GM21529 (cell line): ENCODE measurements around the gene MYO9B.
A peak's percentile ranks its signal among the peaks of the same experiment; 100 is the strongest.
"Not testable (repeated sequence)": the region's sequence is repeated elsewhere in the genome, so short reads cannot be mapped to it uniquely, and the experiment has no call there.

Source experiments
- ATAC-seq: cut with Tn5 transposase; IDR thresholded peaks from one replicate; pipeline ENCODE4 v1.9.1; 2021; ENCODE audit not compliant: unreplicated experiment

MYO9B gene

DNA sequence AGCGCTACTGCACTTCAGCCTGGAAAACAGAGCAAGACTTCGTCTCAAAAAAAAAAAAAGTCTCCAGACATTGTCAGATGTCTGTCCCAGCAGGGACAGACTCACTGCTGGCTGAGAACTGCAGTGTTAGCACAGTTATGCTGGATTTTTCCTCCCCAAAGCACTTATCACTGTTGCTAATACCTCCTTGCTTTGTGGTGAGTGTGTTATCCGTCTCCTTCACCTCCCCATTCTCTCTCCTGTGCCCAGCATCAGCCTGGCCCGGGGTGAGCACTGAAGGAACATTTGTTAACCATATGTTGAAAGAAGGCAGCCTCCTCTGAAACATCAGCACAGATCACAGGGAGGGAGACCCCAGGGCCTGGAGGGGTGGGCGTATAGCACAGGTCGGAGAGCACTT is 11.3 kb downstream of the MYO9B start:
- ATAC-seq = no peak

DNA sequence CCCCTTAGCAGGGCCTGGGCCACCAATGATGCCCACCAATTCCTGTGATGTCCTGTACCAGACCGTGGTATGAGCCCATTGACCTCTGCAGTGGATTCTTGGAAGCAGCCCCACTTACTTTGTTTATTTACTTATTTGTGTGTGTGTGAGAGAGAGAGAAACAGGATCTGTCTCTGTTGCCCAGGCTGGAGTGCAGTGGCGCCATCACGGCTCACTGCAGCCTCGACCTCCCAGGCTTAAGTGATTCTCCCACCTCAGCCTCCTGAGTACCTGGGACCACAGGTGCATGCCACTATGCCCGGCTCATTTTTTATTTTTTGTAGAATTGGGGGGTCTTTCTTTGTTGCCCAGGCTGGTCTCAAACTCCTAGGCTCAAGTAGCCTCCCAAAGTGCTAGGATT is 13.0 kb downstream of the MYO9B start:
- ATAC-seq = no peak

DNA sequence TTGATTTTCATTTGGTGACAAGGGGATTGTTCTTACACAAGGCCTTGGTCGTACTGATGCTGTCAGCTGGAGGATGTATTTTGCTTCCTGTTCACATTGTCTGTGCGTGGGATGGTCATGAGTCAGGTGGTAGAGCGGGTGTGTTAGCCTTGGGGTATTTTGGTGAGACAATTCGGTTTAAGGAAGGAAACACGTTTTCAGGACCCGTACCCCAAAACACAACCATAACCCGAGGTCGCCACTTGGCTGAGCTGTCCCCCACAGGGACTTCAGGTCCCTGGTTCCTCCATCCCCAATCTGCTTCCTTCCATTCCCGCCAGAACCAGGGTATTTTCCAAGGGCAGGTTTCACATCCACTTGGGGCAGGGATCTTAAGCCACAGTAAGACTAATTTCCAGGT is 15.0 kb downstream of the MYO9B start:
- ATAC-seq = no peak

DNA sequence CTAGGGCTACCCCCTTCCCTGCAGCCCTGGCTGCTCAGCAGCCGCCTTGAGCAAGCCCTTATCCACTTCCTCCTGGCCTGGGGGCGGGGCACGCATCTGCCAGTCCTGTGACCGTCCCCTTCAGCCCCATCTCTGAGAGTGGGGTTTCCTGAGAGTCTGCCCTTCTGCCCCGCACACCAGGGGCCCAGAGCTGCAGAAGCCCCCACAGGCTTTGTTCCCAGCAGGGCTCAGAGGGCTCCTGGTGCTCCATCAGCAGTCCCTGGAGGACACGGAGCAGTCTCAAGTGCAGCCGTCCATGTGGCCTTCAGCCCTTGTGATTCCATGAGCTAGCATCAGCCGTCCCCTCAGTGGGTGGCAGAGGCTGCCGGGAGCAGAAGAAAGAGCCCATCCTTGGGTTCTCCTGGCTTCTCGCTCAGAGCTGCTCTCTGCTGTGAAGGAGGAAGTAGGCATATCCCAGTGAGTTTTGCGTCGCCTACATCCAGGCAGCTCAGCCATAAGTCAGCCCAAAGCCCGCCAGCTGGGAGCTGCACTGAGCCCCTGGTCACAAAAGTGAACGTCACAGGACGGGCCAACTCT is 16.3 kb downstream of the MYO9B start:
- no peak for ATAC-seq

DNA sequence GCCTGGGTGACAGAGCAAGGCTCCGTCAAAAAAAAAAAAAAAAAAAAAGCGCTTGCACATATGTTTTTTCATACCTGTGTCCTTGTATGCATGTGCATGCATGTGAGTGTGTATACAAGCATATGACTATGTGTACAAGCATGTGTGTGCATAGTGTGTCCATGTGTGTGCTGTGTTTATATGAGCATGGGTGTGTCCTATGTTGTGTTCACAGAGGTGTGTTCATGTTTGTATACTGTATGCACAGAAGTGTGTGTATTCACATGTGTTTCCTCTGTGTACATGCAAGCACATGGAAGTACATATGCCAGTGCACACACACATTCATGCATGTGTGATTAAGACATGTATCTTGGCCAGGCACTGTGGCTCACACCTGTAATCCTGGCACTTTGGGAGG is 17.1 kb downstream of the MYO9B start:
- no peak for ATAC-seq

DNA sequence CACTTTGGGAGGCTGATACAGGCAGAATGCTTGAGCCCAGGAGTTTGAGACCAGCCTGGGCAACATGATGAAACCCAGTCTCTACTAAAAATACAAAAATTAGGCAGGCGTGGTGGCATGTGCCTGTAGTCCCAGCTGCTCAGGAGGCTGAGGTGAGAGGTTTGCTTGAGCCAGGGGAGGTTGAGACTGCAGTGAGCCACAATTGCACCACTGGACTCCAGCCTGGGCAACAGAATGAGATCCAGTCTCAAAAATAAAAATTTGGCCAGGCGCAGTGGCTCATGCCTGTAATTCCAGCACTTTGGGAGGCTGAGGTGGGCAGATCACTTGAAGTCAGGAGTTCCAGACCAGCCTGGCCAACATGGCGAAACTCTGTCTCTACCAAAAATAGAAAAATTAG is 19.1 kb downstream of the MYO9B start:
- not testable (repeated sequence) for ATAC-seq

DNA sequence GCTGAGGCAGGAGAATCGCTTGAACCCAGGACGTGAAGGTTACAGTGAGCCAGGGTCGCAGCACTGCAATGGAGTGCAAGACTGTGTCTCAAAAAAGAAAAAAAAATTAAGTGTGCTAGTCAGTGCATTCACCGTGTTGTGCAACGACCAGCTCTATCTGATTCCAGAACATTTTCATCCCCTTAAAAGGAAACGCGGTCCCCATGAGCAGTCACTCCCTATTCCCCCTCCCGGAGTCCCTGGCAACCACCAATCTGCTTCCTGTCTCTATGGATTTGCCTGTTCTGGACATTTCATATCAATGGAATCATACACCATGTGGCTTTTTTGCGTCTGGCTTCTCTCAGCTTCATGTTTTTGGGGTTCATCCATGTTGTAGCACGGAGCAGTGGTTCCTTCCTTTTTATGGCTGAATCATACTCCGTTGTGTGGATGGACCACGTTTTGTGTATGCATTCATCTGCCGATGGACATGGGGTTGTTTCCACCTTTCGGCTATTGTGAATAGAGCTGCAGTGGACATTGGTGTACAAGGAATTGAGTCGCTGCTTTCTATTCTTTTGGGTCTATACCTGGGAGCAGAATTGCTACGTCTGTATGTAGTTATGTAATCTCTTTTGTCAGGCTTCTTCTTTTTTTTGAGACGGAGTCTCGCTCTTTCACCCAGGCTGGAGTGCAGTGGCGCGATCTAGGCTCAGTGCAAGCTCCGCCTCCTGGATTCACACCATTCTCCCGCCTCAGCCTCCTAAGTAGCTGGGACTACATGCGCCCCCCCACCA is 19.8 kb downstream of the MYO9B start:
- ATAC-seq = no peak

DNA sequence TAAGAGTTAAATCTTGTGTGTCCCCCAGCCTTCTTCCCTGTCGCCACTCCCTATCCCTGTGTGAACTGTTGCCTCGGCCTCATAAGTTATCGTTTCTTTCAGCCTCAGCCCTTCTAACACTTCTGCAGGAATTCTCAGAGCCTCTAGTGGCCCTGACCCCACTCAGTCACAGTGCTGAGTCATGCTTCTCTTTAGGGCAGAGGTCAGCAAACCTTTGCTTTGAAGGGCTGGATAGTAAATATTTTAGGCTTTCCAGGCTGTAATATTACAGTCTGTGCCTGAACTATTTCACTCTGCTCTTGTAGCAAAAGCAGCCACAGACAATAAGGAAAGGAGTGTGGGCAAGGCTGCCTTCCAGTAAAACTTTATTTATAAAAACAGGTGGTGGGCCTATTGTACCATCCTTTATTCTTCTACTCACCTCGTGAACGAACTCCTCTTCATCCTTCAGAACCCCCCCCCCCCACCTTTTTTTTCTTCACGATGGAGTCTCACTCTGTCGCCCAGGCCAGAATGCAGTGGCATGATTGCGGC is 22.1 kb downstream of the MYO9B start:
- no peak for ATAC-seq

DNA sequence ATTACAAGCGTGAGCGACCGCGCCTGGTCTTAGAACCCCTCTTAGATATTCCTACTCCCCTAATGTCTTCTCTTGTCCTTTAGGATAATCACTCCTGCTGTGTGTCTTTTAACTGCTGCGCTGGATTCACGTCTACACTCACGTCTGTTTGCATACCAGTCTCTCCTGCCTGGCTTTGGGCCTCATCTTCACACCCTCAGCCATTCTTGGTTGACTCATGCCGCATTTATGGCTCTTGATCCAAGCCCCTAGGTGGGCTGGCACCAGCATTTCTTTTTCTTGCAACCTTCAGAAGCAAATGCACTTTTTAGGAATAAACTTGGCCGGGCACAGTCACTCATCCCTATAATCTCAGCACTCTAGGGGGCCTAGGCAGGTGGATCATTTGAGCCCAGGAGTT is 22.7 kb downstream of the MYO9B start:
- no peak for ATAC-seq

DNA sequence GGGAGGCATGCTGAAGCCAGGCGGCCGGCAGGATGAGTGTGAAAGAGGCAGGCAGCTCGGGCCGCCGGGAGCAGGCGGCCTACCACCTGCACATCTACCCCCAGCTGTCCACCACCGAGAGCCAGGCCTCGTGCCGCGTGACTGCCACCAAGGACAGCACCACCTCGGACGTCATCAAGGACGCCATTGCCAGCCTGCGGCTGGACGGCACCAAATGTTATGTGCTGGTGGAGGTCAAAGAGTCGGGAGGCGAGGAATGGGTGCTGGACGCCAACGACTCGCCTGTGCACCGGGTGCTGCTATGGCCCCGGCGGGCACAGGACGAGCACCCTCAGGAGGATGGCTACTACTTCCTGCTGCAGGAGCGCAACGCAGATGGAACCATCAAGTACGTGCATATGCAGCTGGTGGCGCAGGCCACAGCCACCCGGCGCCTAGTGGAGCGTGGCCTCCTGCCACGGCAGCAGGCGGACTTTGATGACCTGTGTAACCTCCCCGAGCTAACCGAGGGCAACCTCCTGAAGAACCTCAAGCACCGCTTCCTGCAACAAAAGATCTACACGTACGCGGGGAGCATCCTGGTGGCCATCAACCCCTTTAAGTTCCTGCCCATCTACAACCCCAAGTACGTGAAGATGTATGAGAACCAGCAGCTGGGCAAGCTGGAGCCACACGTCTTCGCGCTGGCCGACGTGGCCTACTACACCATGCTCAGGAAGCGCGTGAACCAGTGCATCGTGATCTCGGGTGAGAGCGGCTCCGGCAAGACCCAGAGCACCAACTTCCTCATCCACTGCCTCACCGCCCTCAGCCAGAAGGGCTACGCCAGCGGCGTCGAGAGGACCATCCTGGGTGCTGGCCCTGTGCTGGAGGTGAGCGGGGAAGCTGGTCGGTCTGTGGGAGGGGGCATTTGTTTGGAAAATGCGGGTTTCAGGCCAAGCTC is 26.4 kb downstream of the MYO9B start:
- no peak for ATAC-seq

DNA sequence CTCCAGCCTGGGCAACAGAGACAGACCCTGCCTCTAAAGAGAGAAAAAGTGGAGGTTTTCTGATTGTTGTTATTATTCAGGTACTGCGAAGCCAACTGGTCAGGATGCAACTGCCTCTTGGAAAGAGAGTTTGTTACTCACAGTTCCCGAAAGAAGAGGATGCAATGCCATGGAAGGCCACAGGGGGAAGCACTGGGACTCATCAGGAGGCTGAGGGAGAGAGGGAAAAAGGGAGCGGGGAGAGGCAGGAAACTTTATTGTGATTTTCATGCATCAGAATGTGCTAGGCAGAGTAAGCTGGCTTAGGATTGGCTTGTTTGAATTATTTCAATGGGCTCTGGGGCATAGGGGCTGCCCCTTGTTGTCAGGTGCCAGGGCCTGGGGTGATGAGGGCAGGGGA is 27.6 kb downstream of the MYO9B start:
- no peak for ATAC-seq

DNA sequence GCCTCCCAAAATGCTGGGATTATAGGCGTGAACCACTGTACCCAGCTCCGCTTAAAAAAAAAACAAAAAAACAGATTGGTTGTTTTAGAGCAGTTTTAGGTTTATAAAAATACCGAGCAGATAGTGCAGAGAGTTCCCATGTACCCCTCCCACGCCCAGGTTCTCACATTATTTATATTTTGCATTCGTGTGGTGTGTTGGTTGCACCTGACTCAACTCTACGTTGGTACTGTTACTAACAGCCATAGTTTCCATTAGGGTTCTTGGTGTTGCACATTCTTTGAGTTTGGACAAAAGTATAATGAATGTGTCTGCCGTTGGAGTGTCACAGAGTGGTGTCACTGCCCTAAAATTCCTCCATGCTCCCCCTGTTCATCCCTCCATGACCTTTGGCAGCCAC is 29.1 kb downstream of the MYO9B start:
- no peak for ATAC-seq

DNA sequence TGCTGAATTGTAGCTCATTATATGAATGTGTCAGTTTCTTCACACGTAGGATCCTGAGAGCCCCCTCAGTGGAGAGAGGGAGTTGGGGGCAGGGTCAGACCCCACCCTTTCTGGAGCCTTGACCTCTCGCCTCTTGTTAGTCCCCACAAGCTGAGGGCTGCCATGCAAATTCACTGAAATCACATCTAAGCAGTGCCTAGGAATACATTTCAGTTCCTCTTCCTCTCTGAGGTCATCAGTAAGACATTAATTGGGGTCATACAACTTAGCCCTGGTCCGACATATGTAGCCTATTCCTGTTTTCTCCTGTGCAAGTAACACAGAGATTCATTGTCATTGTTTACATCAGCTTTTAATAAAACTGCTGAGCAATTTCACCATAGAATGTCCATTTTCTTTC is 30.0 kb downstream of the MYO9B start:
- ATAC-seq = no peak

DNA sequence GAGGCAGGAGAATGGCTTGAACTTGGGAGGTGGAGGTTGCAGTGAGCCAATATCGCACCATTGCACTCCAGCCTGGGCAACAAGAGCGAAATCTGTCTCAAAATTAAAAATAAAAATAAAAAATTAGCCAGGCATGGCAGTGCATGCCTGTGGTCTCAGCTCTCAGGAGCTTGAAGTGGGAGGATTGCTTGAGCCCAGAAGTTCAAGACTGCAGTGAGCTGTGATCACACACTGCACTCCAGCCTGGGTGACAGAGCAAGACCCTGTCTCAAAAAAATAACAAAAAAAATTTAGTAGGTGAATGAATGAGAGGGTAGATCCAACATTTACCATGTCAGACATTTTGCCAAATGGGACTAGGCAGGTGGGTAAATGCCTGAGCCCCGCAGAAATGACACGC is 31.4 kb downstream of the MYO9B start:
- not testable (repeated sequence) for ATAC-seq

DNA sequence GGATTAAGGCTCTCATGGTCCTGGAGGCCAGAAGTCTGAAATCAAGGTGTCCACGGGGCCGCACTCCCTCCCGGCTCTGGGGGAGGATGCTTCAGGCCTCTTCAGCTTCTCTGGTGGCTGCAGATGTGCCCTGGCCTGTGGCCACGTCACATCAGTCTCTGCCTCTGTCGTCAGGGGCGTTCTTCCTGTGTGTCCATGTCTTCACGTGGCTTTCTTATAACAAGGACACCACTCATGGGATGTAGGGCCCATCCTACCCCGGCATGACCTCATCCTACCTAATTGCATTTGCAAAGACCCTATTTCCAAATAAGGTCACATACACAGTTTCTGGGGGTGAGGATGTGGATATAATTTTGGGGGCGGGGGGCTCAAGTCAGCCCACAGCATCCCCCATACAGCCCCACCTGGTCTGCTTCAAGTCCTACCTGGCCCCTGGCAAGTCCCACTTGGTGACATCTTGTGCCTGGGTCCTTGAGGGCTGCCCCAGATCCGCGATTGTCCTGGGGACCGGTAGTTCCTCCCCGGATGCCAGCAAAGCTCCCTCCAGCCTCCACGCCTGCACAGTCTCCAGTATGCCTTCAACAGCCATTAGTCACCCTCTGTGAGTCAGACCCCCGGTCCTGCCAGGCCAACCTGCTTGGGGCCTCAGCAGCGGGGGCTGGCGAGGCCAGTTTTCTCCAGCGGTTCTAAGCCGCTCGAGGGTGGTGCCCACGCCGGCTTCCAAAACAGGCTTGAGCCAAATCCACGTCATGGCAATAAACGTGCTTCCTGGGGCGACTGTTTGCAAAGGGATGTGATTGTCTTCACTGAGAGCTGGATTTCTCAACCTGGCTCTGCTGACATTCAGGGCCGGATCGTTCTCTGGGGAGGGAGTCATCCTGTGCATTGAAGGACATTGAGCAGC is 32.2 kb downstream of the MYO9B start:
- ATAC-seq = no peak

DNA sequence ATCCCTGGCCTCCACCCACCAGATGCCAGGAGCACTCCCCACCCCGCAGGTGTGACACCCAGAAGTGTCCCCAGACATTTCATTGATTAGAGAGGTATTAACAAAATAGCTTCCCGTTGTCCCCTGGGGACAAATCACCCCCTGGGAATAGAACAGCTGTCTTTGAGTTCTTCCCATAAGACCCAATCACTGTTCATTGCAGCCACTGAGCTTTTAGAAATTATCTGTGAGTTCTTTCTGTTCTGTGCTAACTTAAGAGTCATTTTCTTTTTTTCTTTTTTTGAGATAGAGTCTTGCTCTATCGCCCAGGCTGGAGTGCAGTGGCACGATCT is 32.8 kb downstream of the MYO9B start:
- ATAC-seq = no peak

DNA sequence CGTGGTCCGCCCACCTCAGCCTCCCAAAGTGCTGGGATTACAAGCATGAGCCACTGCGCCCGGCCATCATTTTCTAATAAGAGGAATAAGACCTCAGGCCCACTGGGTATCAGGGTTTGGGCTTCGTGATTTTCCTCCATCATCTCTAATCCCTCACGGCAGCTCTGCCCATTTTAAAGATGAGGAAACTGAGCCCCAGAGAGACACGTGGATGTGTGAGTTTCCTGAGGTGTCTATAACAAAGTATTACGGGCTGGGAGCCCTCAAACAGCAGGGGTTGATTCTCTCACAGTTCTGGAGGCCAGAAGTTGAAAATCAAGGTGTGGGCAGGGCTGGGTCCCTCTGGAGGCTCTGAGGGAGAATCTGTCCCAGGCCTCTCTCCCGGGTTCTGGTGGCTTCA is 33.7 kb downstream of the MYO9B start:
- ATAC-seq = no peak

DNA sequence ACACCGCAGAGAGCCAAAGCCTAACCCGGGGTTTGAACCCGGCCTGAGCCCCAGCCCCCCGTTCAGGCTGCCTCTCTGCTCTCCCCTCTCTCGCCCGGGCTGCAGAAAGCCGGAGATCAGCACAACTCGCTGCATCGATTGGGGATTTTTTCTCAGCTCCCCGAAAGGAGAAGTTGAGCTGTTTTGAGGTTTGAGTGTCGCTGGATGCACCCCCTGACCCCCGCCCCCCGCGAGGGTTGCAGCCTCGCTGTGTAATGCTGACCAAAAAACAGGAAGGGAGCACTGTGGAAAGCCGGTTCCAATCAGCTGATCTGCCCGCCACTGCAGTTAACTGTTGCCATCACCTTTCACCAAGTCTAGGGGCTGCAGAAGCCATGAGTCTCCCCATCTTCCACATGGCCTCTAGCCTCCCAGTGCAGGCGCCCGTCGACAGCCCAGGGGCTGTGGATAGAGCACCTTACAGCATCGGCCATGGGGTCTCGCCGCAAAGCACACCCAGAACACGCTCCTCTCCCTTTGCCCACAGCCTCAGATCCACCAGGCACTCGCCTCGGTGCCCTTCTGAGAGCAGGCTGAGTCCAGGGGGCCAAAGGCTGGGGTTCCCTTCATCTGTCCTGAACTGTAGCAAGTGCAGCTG is 34.5 kb downstream of the MYO9B start:
- ATAC-seq = peak; percentile 61

DNA sequence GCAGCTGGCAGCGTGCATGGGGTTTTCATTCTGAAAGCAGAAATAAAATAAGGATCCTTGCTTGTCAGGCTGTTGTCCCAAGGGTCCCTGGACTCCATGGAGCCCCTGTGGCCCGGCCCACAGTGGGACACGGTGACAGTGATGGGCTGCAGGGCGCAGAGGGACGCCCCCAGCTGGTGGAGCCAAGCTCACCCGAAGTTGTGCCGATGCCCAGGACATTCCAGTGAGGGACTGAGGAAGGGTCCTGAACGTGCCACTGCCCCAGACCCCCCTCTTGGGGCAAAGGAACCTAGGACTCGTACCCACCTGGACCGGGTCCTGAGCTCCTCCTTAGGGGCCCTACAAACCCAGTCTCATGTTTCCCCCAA is 35.0 kb downstream of the MYO9B start:
- ATAC-seq = no peak

DNA sequence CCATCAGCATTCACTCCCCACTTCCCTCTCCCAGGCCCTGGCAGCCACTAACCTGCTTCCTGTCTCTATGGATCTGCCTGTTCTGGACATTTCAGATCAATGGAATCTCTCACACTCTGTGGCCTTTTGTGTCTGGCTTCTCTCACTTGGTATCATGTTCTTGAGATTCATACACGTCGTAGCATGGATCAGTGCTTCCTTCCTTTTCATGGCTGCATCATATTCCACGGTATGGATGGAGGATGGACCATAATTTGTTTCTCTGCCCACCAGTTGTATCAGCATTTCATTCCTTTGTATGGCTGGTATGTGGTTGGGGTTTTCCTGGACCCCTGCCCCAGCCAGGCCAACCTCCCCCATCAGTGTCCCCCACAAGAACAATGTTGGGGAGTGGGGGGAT is 36.2 kb downstream of the MYO9B start:
- no peak for ATAC-seq
